NCI-H526 treated with DMSO at 0.1 percent for 48 hours (cell line): Measurements from ENCODE around the gene TFAP2E.

Experiments
- DNase-seq: peaks from one replicate; lab custom pipeline; 2025; lab: John Stamatoyannopoulos, UW

TFAP2E gene

DNA sequence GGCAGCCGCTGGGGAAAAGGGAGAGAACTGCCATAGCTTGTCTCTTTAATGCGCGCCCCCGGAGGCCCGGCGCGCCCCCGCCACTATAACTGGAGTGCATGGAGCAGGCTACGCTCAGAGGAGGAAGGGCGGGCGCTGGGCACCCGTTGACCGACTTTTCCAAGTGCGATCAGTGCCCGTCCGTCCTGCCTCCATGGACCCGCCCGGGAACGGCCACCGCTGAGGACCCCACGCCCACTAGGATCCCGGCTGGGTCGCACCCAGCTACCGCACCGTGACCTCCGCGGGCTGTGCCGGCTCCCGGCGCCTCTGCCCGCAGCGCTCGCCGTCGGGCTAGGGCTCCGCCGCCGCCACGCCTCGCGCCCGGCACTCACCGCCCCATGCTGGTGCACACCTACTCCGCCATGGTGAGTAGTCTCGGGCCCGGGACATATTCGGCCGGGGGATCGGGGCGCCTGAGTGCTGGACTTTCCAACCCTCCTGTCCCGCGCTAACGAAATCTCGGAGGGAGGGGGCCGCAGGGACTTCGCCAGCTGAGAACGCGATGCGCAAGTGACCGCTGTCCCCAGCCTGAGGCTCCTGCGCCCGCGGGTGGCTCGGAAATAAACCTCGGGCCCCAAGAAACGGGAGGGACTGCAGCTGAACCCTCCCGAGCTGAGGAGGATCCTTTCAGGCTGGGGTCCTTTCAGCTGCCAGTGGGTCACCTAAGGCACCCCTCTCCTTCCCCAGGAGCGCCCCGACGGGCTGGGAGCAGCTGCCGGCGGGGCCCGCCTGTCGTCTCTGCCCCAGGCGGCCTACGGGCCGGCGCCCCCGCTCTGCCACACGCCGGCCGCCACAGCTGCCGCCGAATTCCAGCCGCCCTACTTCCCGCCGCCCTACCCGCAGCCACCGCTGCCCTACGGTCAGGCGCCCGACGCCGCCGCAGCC lies at the start of gene TFAP2E:
TSS of gene TFAP2E (plus strand) at position 117 of the 927 bp plus-strand sequence. CDS start at position 381, 264 bp downstream.
- peak; percentile 81 for DNase-seq

DNA sequence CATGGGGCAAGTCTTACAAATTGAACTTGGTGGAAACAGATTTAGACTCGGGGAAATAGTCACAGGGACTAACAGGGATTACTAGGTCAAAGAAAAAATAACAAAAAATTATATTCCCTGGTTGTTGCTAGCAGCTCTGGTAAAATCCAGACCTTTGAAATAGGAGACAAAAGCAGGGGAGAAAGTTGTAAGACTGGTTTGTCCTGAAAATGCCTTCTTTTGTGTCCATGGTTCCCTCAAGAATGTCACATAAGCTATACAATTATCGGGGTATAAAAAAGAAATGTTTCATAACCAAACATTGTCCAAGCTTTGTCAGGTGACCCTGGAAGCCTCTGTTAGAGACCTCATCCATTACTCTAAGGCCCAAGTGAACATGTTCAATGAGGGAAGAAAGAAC lies 49.0 kb upstream of the TFAP2E start:
- DNase-seq, result no peak

DNA sequence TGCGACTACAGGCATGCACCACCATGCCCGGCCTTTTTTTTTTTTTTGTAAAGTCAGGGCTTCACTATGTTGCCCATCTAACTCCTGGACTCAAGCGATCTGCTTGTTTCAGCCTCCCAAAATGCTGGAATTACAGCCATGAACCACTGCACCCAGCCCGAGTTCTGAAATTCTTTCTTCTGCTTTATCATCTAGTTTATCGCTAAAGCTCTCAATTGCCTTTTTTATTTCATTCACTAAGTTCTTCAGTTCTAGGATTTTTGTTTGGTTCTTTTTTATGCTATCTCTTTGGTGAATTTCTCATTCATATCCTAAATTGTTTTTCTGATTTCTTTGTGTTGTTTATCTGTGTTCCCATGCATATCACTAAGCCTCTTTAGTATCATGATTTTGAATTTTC lies 42.9 kb upstream of the TFAP2E start:
- no peak for DNase-seq

DNA sequence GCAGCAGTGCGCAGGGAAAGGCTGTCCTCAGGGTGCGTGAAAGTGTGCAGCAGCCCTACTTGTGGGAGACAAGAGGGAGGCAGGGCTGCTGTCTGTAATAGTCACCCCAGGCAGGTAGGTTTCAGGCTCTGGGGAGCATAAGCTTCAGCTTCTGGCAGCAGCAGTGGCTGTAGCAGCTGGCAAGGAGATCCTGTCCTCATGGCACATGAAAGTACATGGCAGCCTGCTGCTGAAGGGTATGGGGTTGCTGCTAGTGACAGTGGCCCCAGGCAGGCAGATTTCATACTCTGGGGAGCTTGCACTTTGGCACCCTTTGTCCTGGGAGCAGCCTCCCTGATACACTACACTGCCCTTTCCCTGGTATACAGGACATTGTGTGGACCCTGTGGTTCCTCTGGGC lies 42.2 kb upstream of the TFAP2E start:
- DNase-seq, result no peak

DNA sequence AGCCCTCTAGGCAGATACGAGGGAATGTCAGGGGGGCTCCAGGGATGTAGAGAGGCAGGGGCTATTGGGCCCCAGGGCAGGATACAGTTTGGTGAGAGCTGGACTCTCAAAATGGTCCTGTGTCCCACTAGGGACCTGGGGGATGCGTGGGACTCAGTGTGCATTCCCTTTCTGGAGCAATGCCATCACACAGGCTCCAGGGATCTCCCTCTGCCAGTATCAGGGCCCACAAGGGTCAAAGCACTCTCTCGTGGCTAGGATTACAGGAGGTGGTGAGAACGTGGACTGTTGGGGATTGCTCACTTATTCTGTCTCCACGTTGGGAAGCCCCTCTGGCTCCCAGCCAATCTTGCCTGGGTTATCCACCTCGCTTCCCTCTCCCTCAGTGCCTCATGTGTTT lies 41.7 kb upstream of the TFAP2E start:
- DNase-seq, result no peak

DNA sequence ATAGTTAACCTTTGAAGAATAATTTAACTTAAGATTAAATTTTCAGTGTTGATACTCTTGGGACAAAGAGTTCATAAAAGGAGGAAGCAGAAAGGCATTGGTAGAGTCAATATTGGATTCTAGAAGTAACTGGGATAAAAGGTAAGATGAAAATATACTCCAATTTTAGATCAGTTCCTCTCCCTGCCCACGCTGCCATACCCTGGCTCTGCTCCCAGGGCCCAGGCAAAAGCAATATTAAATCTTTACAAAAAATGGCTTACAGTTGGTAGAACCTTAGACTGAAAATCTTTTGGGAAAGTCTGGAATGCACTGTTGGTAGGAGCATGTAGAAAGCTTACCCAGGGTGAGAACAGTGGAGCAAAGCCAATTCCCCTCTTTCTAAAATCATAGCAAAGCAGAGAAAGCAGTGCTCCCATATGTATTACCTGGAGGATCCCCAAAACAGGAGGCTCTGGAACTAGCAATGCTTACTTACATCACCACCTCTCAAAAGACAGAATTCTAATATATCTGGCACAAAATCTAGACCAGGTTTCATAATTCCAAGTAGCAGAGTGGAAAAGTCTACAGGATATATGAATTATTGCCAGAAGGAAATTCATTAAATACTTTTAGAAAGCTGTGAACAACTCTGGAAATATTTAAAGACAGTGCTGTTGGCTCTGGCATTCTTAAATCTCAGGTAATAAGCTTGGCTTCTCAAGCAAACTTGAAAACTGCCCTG lies 40.5 kb upstream of the TFAP2E start:
- no peak for DNase-seq

DNA sequence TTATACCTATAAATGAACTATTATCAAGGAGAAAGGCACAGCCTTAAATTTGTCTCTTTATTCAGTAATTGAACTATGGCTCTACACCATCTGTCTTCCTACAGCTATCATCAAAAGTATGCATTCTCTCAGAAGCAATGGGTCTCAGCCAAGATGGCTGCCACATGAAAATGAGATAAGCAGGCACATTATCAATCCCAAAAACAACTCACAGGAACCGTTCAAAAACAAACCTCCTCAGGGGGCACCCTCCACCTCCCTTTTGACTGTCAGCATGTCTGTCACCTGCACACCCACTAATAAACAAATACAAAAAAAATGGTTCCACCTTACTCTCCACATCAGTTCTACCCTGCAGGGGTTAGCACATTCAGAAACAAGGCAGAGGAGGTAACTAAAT lies 39.5 kb upstream of the TFAP2E start:
- no peak for DNase-seq

DNA sequence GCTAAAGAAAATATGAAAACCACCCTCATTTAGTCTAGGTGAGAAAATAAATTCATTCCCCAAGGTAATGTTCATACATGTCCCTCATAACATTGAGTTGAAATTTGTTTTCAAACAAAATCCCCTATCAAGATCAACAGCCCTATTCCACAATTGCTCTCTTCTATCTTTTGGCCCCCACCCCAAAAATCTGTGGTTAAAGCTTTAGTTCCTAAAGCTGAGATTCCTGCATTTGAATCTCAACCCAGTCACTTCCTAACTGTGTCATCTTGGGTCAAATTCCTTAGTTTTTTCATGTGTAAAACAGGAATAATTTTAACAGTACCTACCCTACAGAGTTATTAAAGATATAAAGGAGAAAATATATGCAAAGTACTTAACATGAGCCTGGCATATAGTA lies 37.9 kb upstream of the TFAP2E start:
- no peak for DNase-seq

DNA sequence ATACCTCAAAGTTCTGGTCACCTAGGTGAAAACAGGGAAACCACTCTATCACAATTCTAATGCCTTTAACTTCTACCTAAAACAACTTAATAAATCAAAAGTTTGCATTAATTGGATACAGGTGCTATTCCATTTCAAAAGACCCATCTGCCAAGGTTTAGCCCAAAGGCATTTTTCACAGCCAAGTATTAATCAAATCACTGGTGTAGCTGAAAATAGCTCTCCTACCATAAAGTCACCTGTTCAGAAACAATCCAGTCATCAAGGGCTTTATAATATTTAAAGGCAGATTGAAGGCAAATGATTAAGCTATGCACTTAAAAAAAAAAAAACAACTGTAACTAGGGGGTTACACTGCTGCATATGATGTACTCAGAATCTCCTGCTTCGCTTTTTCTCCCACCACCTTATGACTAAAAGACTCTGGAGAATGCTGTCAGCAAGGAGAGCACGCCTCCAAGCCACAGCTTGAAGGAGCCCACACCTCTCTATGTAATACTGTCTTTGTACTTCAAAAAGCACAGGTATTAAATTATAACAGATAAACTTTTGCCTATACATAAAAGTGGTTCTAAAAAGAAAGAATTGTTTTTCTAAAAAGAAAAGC lies 36.5 kb upstream of the TFAP2E start:
- no peak for DNase-seq

DNA sequence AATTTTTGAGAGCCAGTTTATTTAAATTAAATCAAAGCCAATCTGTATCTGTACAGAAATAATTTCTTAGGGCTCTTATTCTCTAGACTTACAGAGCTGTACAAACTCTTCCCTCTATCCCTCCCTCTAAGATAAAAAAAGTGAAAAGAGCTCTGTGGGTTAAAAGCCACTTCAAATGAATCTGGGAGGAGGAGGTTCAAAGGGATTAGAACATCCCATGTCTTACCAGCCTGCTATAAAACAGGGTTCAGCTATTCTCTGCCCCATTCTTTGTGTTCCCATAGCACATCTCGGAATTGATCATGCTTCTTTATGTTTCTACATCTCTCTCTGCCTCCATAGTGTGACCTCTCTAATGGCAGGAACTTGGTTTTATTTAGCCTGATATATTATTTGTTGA lies 35.3 kb upstream of the TFAP2E start:
- no peak for DNase-seq

DNA sequence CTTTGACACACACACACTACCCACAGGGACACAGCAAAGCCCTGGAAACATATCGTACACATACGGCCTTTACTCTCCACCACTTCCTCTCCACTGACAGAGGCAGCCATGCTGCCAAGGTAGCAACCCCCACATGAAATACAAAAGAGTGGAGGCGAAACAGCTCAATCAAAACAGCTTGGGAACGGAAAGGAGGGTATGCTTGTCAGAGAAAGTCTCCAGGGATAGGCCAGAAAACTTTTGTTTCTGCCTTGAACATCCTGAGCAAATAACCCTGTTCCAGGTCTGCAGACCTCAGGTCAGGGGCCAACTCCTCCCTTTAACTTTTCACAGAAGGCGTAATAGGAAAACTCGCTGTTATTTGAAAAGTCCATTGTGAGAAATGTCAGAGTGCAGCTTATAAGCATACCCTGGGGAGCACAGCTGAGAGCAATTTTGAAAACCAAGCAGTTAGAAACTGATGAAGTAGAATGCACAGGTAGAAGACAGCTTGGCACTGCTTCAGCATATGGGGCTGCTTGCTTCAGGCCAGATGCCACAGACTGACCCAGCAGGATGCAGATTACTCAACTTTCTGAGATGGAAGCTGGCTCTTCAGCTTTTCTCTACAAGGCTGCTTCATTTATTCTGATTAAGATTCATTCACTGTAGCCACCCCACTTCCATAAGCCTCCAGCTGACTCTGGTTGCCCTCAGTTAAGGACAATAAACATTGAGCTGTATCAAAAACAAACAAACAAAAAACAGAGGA lies 33.9 kb upstream of the TFAP2E start:
- DNase-seq, result no peak

DNA sequence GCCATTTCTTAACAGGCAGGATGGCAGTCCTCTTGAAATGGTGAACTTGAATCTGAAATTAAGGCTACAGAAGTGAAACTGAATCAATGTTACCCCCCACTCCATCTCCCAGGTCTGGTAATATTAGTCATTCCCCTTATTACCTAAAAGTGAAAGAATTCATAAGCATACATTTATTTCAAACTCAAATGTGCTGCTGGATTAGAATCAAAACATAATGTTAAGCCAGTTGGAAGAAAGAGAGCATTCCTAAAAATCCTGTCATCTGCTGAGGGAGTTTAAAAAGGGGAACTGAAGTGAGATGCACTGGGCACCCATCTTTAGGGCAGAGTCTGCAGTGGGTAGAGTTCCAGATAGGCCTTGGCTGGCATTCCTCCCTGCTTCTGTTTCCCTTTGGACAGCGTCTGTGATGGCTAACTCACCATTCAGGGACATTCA lies 33.3 kb upstream of the TFAP2E start:
- no peak for DNase-seq

DNA sequence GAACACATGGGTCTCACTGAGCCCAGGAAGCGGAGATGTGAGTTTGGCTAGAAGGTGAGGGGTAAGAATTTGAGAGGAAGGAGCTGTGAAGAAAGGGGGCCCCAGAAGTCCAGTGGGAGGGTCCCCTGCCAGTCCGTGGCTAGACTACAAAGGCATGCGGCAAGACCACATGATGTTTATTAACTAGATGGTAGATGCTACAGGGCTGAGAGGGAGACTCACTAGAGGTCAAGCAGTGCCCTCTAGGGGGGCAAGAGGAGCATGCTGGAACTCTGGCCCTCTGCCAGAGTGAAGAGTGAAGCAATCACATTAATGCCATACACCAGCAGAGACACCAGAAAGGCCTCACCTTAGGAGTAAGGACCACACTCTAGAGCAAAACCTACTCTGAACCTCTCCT lies 28.1 kb upstream of the TFAP2E start:
- DNase-seq, result peak; percentile 27

DNA sequence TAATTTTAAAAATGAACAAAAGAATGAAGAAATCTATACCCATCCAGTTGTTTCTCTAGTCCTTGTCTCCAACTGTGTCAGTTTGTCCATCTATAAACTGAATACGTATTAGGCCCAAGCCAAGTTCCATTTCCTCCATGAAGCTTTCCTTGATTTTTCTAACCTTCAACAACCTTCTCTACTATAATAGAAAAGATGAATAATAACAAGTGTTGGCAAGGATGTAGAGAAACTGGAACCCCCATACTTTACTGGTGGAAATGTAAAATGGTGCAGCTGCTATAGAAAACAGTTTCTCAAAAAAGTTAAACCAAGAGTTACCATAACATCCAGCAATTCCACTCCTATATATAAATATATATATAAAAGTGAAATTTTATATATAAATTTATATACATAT lies 26.5 kb upstream of the TFAP2E start:
- DNase-seq, result no peak

DNA sequence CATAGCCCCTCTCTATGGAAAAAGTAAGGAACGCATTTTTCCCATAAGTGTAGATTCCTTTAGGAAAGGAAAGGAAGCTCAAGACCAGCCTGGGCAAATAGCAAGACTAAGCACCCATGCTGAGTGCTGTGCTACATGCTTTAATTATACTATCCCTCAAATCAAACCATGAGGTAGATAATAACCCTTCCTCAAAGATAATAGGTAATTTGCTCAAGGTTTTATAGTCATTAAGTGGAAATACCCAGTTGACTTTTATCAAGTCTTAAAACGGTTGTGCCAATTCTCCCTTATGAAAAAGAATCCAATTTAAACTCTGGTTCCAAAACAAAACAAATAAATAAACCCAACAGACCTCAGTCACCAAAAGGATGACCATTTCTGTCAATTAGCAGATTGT lies 19.3 kb upstream of the TFAP2E start:
- no peak for DNase-seq

DNA sequence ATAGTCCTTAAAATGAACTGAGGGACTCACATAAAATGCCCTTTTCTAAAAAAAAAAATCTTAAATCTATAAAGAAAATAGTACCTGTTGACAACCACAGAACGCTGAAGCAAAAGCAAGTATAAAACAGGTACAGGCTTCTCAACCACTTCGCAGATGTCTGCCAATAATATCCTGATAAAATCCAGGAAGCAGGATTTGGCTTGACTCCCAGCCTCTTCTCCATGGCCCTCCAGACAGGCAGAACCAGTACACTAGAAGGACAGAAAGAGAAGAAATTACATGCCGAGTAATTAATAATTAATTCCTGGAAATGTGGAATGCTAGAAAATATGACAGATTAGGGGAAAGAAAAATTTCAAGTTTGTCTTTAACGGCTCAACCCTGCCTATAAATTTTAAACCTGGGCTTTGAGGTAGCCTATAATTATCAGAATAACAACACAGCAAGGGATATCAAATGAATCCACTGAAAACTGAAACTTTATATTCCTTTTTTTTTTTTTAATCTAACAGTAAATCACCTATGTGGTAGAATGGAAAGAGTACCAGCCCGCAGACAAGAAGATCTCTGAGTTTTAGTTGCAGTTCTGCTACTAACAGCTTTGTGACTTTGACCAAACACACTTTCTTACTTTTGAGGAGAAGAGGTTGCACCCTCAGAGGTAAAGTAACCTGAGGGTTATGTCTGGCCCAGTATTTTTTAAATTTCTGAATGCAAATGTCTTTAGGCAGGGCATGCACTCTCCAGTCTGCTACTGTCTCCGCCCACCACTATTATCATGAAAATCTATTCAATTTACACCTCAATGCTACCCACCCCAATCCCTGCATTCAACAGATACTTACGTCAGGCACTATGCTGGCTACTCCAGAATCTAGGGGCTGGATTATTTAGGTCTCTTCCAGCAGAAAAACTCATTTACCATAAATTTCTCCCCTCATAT lies 18.6 kb upstream of the TFAP2E start:
- no peak for DNase-seq

DNA sequence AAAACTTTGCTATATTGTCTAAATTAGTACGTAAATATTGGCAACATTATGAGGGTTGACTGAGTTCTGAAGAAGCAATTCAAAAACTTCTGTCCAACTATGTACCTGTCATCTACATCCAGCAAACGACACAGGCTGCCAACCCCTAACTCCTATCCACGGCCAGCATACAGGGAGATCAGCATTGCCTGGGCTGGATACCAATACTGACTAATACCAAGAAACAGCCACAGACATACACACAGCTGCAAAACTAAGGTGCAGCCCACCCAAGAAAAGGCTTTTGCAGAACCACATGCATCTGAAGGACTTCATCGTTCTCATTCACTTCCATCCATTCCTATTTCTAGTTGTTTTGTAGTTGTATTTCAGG lies 17.9 kb upstream of the TFAP2E start:
- DNase-seq, result no peak

DNA sequence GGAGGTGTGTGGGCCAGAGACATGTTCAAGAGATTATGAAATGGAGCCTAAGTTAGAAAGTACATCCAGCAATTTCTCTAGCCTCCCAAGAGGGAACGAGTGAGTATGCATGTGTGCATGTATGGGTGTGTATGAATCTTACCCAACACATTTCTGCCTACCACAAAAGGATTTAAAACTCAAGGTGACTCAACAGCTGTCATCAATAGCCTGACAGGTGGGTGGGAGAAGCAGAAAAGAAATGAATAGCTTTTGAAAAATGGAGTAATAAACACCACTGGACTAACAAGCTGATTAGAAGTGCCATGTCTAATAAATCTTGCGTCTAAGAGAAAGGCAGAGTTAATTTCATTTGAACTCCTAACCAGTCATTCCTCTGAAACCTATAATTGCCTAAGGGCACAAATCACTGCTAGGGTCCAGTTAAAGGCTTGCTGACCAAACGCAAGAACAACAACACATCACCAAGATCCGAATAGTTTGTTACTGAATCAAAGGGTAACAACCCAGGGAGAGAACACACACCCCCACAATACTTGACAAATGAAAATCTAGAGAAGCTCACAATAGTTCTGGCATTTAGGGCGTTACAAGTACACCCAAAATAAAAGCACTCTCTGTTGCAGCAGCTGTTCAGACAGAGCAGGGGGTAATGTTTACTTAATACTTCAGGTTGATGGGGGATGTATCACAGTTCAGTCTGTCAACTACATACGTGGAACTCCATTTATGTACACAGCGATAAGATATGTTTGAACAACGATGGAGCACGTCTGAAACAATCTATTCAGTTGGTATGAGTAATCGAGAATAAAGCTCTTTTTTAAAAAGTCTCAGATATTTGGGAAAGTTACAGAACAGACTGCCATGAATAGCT lies 17.3 kb upstream of the TFAP2E start:
- DNase-seq, result no peak

DNA sequence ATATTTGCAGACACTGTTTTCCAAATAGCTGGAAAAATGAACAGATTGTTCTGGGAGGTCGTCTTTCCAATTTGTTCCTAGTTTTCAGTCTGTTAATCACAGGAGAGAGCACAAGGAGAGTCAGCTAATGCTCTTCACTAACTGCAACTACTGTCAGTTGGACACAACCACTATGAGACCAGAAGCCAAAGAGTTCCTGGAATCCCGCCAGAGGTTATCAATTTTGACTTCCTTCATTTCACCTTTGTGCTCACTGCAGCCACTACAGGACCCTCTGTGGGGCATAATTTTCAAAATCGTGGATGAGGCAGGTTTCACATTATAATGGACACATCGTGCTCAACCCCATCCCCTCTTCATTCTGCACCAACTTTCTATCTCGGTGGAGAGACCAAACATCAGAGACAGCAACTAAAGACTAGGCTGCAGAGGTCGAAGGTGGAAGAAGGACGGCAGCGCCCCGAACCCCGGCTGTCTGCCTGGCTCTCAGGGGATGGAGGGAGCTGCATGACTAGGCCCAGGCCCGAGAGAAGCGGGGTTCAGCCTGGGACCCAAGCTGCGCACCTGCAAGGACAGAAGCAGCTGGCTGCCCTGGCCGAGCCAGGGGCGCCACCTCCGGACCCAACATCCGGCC lies 16.5 kb upstream of the TFAP2E start:
- no peak for DNase-seq
